Retinal pigment epithelial cell (primary cell): ENCODE data around the gene RBP2.

ENCODE experiments used
- DNase-seq: peaks from one replicate; pipeline ENCODE4 v3.0.0-alpha.2; 2010; ENCODE audit warnings: low read depth
- H3K4me3 ChIP-seq: 2 replicates; pipeline ENCODE4 v1.5.1; 2011; ENCODE audit warnings: mild to moderate bottlenecking, low read length, control low read depth, moderate library complexity
- CTCF ChIP-seq: conservative IDR thresholded peaks from 2 replicates; pipeline ENCODE4 v1.5.1; 2011; ENCODE audit warnings: low read depth, low read length, control low read depth, inconsistent platforms

Gene RBP2

DNA sequence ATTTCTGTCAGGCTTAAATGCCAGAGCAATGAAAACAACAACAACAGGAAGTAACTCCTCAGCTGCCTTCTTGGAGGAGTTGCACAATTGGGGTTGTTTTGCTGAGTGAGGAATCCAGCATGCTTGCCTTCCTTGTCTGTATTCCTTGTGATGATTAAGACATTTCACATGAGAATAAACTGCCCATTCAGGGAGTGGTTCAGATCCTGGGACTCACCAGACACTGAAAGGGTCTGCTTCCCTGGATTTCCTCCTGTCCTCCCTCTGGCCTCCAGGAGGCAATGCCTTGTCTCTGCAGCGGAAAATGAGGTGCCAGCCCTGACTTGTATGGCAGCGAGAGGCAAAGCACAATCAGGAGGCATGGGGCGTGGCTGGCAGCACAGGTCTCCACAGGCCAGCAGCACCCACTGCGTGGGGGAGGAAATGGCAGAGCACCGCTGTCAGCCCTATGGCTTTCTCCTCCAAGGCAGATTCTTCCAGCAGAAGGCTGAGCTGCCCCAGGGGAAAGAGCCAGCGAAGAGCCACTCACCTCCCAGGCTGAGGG, 41.5 kb downstream of the RBP2 start:
- peak; percentile 52 for DNase-seq
- peak; percentile 19 for TF ChIP-seq CTCF
- no peak overlapping the region for H3K4me3 ChIP-seq

DNA sequence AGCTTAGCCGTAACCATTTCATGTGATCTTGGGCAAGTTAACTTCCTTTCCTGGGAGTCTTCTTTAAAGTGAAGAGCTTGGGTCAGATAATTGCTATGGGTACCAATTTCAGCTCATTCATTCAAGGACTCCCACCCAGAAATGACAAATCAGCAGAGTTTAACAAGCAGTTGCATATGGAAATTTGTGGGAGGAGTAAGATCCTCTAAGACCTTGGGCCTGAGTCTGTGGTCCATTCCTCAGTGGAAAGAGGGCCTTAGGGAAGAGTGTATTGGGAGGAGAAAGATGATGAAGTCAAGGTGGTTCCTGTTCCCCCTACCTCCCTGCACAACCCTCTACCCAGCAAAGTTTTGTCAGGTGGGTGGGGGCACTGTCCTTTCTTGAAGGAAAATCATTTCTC, 42.1 kb downstream of the RBP2 start:
- DNase-seq, result no peak
- no peak for TF ChIP-seq CTCF
- H3K4me3 ChIP-seq, result no peak overlapping the region

DNA sequence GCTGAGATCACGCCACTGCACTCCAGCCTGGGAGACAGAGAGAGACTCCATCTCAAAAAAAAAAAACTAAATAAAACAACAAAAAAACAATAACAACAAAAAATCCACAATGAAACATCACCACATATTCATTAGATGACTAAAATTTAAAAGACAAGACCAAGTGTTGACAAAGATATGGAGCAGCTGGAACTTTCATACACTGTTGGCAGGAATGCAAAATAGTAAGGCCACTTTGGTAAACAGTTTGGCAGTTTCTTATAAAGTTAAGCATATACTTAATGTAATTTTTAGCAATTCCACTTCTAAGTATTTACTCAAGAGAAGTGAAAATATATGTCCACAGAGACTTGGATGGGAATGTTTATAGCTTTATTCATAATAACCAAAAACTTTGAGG, 43.2 kb downstream of the RBP2 start:
- TF ChIP-seq CTCF, result no peak
- DNase-seq, result no peak
- H3K4me3 ChIP-seq, result no peak overlapping the region

DNA sequence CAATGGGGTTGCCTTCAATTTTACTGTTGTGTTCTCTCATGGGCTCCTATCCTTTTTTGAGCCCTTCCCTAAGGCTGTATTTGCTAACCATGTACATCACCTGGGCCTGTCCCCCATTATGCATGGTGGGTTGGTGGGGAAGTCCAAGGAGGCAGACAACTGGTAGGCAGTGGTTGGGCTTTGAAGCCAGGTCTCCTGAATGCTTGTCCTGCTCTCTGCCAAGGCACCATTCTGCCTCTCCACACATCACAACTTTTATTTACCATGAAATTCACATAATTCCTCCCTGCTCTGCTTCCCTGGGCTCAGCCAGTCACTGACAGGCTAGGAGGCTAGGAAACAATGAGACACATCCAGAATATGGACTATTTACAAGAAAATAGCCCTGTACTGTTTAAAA, 45.8 kb downstream of the RBP2 start:
- H3K4me3 ChIP-seq, result no peak overlapping the region
- TF ChIP-seq CTCF, result no peak
- no peak for DNase-seq

- H3K4me3 ChIP-seq, result no peak overlapping the region
- TF ChIP-seq CTCF, result peak; percentile 75
- DNase-seq, result peak; percentile 71
Observed at GRCh38 chr3:139427283-139428060, 48.8 kb downstream of the RBP2 start.

DNA sequence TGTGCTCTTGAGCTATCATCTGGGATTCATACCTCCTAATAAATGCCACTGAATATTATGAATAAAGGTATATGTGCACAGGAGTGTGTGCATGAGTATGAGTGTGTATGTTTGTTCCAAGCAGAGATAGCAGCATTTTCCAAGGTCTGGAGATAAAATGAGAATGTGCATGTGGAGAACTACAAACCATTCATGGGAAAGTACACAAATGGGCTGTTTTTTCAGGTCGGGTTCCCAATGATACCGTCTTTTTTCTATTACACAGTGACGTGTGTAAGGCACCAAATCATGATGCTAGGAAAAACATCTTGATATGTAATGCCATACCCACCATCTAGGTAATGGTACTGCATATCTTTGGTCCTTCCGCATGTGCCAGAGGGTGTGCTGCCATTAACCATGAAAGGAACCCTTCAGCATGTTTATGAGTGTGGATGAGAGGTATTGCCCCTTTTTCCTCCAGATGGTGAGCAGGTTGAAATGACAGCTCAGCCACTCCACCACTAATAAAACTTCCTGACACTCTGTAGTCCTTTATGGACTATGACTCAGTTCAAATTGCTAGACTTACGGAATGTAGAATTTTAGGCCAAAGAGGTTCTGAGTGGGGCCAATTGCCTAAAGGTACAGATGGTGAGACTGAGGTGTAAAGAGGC, 50.4 kb downstream of the RBP2 start:
- DNase-seq, result no peak
- no peak for TF ChIP-seq CTCF

More for the DNA sequence above, 50.4 kb downstream of the RBP2 start:
- no peak overlapping the region for H3K4me3 ChIP-seq
